ENCODE results near the gene WDR59.
"Not testable (repeated sequence)": the region's sequence is repeated elsewhere in the genome, so short reads cannot be mapped to it uniquely, and the experiment has no call there.

Gene WDR59

GRCh38 chr16:74852500-74852875 lies 132.4 kb downstream of the WDR59 start:
- no peak for DNase-seq

GRCh38 chr16:74850027-74850426 lies 134.9 kb downstream of the WDR59 start:
- DNase-seq, result no peak

- no peak for DNase-seq
These were observed 137.7 kb downstream of the WDR59 start for GRCh38 chr16:74847202-74847601.

- no peak for DNase-seq
These were observed 138.2 kb downstream of the WDR59 start for GRCh38 chr16:74846714-74847113.

- no peak for DNase-seq
These were observed 140.6 kb downstream of the WDR59 start for GRCh38 chr16:74844041-74844980.

- not testable (repeated sequence) for DNase-seq
These were observed 141.4 kb downstream of the WDR59 start for GRCh38 chr16:74843381-74844035.

GRCh38 chr16:74842413-74842812 lies 142.5 kb downstream of the WDR59 start:
- no peak for DNase-seq

GRCh38 chr16:74841904-74842303 lies 143.0 kb downstream of the WDR59 start:
- no peak for DNase-seq

GRCh38 chr16:74841469-74841868 lies 143.5 kb downstream of the WDR59 start:
- no peak for DNase-seq

- no peak for DNase-seq
These were observed 147.9 kb downstream of the WDR59 start for GRCh38 chr16:74837056-74837455.

- DNase-seq, result no peak
These were observed 148.7 kb downstream of the WDR59 start for GRCh38 chr16:74836111-74836671.

- no peak for DNase-seq
These were observed 152.7 kb downstream of the WDR59 start for GRCh38 chr16:74832228-74832627.

- no peak for DNase-seq
These were observed 153.5 kb downstream of the WDR59 start for GRCh38 chr16:74831467-74831866.

GRCh38 chr16:74830648-74831047 lies 154.3 kb downstream of the WDR59 start:
- no peak for DNase-seq

- DNase-seq, result no peak
These were observed 155.3 kb downstream of the WDR59 start for GRCh38 chr16:74829637-74830036.

GRCh38 chr16:74825941-74826340 lies 159.0 kb downstream of the WDR59 start:
- DNase-seq, result no peak

GRCh38 chr16:74825016-74825415 lies 159.9 kb downstream of the WDR59 start:
- no peak for DNase-seq

Measured in right kidney (tissue), 1 donor.